Natural killer cell treated with Interleukin-12 subunit alpha and Interleukin-12 subunit beta and Interleukin-15 and Interleukin-18, amount 100 ng/mL, for 72 hours (primary cell): Measurements from ENCODE around the gene LTF. TPM values are rescaled to one million over a fixed set of nuclear protein-coding genes. Genes with fewer than 3 reads are reported as not detected.

Experiments
- ATAC-seq, 2 donors: fragments of 150-1000 bp; cut with Tn5 transposase in 1 of 2; sonication (Bioruptor Pico), chemical (Tn5 transposase) in 1 of 2; 2 replicates each; pipeline ENCODE4 v1.10.0; 2021
- DNase-seq: peaks from one replicate; pipeline ENCODE4 v3.0.0; 2022; ENCODE audit warnings: low spot score
- H3K27ac Mint-ChIP-seq, 2 donors: 1 replicate in 1 of 2; 2 replicates in 1 of 2; pipeline ENCODE4 v1.8.0; 2022; ENCODE audit warnings: mixed read lengths in 2 of 2, mild to moderate bottlenecking in 1 of 2, moderate library complexity in 1 of 2
- H3K27me3 Mint-ChIP-seq, 2 donors: 1 replicate in 1 of 2; 2 replicates in 1 of 2; pipeline ENCODE4 v1.8.0; 2022; ENCODE audit warnings: mixed read lengths in 2 of 2
- H3K36me3 Mint-ChIP-seq: one replicate; pipeline ENCODE4 v1.8.0; 2022; ENCODE audit warnings: mixed read lengths
- H3K4me1 Mint-ChIP-seq, 2 donors: 1 replicate in 1 of 2; 2 replicates in 1 of 2; pipeline ENCODE4 v1.8.0; 2022; ENCODE audit warnings: low read depth in 2 of 2, mixed read lengths in 2 of 2, mild to moderate bottlenecking in 1 of 2
- H3K4me3 Mint-ChIP-seq: one replicate; pipeline ENCODE4 v1.8.0; 2022; ENCODE audit warnings: mixed read lengths
- H3K9me3 Mint-ChIP-seq: 2 replicates; pipeline ENCODE4 v1.8.0; 2022; ENCODE audit warnings: mixed read lengths
- total RNA-seq, 2 donors: library from RNA; stranded (reverse); gene quantifications; one replicate each; pipeline ENCODE4 v1.2.3, GENCODE V29; 2022

LTF gene
- total RNA-seq, 2 donors from 2014 or later, result 0.20 TPM; not detected in 1

DNA sequence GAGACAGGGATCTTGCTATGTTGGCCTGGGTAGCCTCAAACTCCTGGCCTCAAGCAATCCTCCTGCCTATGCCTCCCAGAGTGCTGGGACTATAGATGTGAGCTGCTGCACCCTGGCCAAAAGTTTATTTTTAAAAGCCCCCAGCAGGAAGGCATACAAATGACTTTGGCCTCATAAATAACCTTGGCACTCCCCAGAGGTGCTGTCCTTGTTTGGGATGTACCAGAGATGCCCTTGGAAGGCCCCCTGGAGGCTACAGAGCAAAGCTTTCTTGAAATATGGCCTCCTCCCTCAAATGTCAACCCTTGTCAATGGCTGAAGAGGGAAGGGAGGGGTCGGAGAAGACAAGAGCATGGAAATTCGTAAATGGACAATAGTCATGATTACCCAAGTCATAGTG is 19.1 kb upstream of the LTF start:
- no peaks in the 10 kb centered on the region for H3K36me3 Mint-ChIP-seq
- no peaks in the 10 kb centered on the region for H3K9me3 Mint-ChIP-seq
- H3K4me3 Mint-ChIP-seq, result no peak overlapping the region
- H3K4me1 Mint-ChIP-seq, result peaks cover 3 to 5% of the 10 kb centered on the region in 2 donors
- ATAC-seq (no peak), DNase-seq (no peak)
- H3K27me3 Mint-ChIP-seq, result peaks cover 8 to 12% of the 10 kb centered on the region in 2 donors
- H3K27ac Mint-ChIP-seq, result no peak overlapping the region

DNA sequence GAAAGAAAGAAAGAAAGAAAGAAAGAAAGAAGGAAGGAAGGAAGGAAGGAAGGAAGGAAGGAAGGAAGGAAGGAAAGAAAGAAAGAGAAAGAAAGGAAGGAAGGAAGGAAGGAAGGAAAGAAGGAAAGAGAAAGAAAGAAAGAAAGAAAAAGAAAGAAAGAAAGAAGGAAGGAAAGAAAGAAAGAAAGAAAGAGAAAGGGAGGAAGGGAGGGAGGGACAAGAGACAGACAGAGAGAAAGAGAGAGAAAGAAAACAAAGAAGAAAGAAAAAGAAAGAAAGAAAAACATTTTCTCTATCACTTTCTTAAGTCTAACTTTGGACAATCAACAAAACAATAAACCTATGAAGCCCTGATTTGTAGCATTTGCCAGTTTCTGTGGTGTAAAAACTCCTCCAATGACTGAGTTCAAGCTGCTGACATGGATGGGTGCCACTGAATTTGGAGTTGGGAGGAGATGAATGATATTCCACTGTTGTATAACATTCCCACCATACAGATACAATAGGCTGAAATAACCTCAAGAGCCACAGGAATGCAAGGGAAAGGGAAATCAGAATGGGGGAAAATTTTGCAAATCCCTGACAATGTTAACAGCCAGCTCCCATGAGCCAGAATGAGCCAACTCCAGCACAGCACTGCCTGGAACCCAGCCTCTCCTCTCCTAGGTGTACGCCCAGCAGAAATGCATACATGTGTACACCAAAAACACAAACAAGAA is 18.1 kb upstream of the LTF start:
- H3K9me3 Mint-ChIP-seq, result no peaks in the 10 kb centered on the region
- no peak overlapping the region for H3K27ac Mint-ChIP-seq
- H3K4me1 Mint-ChIP-seq, result no peaks in the 10 kb centered on the region
- DNase-seq (no peak), ATAC-seq (no peak)
- H3K36me3 Mint-ChIP-seq, result no peaks in the 10 kb centered on the region
- H3K4me3 Mint-ChIP-seq, result no peak overlapping the region
- H3K27me3 Mint-ChIP-seq, result peaks cover 12 to 13% of the 10 kb centered on the region in 2 donors

DNA sequence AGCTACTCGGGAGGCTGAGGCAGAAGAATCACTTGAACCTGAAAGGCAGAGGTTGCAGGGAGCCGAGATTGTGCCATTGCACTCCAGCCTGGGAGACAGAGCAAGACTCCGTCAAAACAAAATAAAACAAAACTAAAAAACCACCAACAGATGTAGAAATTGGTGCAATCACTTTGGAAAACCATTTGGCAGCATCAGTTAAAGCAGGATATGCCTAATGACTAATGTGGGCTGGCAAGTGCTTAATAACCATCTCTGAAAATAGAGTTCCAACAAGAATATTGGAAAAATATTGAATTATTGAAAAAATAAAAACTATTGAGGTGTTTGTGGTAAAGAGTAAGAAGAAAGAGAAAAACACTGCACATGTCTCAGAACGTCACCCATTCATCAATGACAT is 16.9 kb upstream of the LTF start:
- Mint-ChIP-seq H3K27me3 (peaks cover 19 to 24% of the 10 kb centered on the region in 2 donors), H3K4me3 (no peak overlapping the region), H3K4me1 (no peaks in the 10 kb centered on the region), H3K9me3 (no peaks in the 10 kb centered on the region), H3K36me3 (no peaks in the 10 kb centered on the region), H3K27ac (no peak overlapping the region)
- no peak for DNase-seq
- ATAC-seq, result no peak

DNA sequence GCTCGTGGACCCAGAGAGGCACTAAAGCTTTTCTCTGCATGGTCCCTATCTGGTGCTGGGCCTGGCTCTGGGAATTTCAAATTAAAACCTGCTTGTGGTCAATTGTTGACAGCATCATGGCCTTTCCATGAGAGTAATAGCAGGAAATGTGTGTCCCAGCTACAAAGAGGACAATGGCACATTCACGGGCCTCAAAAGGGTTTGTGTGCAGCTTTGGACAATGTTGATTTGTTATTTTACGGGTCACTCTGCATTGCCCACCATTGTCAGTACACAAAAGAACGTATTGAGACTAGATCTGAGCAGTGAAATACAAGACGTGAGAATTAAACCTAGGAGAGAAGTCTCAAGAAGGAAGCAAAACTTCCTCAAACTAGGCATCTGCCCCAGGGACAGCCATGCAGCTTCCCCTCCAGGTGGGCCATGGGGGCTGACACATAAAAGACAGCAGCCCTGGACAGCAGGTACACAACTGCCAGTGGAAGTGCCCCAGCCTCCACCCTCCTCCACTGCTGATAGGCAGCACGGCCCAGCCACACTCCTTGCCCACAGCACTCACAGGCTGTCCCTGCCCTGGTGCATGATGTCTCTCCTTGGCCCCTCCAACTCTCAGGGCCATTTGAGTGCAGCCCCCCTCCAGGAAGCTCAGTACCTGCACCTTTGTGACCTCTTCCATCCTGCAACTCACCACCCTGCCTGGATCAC is 15.9 kb upstream of the LTF start:
- Mint-ChIP-seq H3K36me3 (peaks cover under 1% of the 10 kb centered on the region), H3K4me3 (no peak overlapping the region), H3K27me3 (peaks cover 20 to 27% of the 10 kb centered on the region in 2 donors), H3K9me3 (no peaks in the 10 kb centered on the region), H3K4me1 (no peaks in the 10 kb centered on the region), H3K27ac (no peak overlapping the region)
- ATAC-seq, result no peak
- no peak for DNase-seq

DNA sequence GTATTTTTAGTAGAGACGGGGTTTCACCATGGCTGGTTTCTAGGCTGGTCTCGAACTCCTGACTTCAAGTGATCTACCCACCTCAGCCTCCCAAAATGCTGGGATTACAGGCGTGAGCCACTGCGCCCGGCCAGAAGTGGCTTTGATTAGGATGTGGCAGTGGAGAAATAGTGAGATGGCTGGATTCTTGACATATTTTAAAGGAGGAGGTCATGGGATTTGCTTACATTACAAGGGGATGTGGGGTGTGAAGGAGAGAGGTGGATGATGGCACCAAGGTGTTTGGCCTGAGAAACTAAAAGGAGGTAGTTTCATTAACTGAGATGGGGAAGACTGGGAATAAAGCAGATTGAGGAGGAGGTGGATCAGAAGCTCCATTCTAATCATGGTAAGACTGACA is 15.0 kb upstream of the LTF start:
- Mint-ChIP-seq H3K4me3 (no peak overlapping the region), H3K27me3 (peaks cover 26 to 36% of the 10 kb centered on the region in 2 donors)
- no peak for ATAC-seq

DNA sequence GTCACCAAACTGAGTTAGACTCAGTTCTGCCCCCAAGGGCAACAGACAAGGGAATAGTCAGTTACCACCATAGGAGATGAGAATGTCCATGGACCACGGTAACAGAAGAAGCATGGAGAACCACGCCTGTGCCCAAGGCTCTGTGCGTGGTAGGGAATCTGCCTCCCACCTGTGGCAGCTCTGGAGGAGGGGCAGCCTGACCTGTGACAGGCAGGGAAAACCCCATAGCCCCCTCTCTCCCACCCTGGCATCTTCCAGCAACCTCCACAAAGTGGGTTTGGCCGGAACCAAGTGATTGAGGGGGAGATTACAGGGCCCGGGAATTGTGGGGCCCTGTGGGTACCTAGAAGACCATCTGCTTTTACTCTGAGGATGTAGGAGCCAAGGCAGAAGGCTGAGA is 14.3 kb upstream of the LTF start:
- no peak overlapping the region for H3K4me3 Mint-ChIP-seq

More for the DNA sequence above, 15.0 kb upstream of the LTF start:
- Mint-ChIP-seq H3K27ac (no peak overlapping the region), H3K4me1 (no peaks in the 10 kb centered on the region), H3K9me3 (peaks cover 9% of the 10 kb centered on the region), H3K36me3 (peaks cover 10% of the 10 kb centered on the region)
- DNase-seq, result no peak

DNA sequence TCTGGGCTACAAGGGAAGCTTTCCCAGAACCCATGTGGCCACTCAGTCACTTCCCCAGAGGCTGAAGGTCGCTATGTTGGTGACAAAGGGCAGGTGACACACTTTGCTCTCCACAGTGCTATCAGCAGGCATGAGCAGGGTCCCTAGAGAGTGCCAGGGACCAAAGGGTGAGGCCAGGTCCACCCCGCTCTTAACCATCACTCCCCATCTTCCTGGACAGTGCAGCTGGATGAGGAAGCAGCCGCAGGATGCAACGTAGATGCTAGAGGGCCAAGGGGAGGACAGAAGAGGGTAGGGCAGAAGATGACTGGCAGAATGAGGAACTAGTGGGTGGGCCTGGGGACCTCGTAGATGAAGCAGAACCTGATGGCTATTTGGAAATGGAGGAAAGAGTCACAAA is 13.6 kb upstream of the LTF start:
- H3K4me3 Mint-ChIP-seq, result no peak overlapping the region
- no peak overlapping the region for H3K27ac Mint-ChIP-seq
- H3K4me1 Mint-ChIP-seq, result no peaks in the 10 kb centered on the region
- H3K36me3 Mint-ChIP-seq, result peaks cover 17% of the 10 kb centered on the region
- DNase-seq (no peak), ATAC-seq (no peak)
- H3K27me3 Mint-ChIP-seq, result peaks cover 30 to 50% of the 10 kb centered on the region in 2 donors
- H3K9me3 Mint-ChIP-seq, result peaks cover 11% of the 10 kb centered on the region

More for the DNA sequence above, 14.3 kb upstream of the LTF start:
- Mint-ChIP-seq H3K27me3 (peaks cover 26 to 43% of the 10 kb centered on the region in 2 donors), H3K9me3 (peaks cover 11% of the 10 kb centered on the region), H3K36me3 (peaks cover 17% of the 10 kb centered on the region), H3K4me1 (no peaks in the 10 kb centered on the region), H3K27ac (no peak overlapping the region)
- ATAC-seq, result no peak
- DNase-seq, result no peak

DNA sequence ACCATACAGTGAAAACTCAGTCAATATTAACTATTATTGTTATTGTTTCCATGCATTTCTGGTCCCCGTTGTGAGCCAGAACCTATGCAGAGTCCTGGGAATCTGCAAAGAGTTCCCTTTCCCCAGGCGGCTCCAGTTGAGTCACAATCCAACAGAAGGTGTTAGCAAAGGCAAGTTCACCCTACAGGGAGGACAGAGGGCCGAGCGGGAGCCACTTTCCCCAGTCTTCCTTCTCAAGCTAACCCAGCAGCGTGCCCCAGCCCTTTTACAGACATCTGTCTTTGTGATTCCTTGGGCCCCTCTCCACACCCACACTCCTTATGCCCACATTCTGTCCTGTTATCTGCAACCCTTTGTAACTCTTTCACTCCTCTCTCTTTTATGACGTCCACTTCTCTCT is 13.1 kb upstream of the LTF start:
- Mint-ChIP-seq H3K9me3 (peaks cover 11% of the 10 kb centered on the region), H3K4me3 (no peak overlapping the region), H3K36me3 (peaks cover 17% of the 10 kb centered on the region), H3K27ac (no peak overlapping the region), H3K27me3 (peaks cover 35 to 56% of the 10 kb centered on the region in 2 donors), H3K4me1 (no peaks in the 10 kb centered on the region)
- DNase-seq (no peak), ATAC-seq (no peak)

DNA sequence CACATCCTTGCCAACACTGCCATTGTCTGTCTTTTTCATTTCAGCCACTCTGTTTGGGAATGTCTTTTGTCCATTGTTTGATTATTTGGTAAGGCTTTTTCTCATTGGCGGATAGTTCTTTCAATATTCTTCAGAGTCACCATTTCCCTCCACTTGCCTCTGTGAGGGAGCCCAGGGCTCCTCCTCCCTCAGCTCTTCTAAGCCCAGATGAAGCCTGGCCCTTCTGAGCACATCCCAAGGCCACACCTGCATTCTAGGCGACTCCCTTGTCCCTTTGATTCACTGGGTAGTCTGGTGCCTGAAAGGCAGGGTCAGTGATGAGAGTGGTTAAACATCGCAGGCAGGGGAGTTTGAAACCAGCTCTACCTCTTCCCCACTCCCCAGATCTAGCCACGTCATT is 12.4 kb upstream of the LTF start:
- H3K4me3 Mint-ChIP-seq, result no peak overlapping the region
- ATAC-seq, result no peak
- H3K4me1 Mint-ChIP-seq, result no peaks in the 10 kb centered on the region
- H3K36me3 Mint-ChIP-seq, result peaks cover 17% of the 10 kb centered on the region
- H3K27me3 Mint-ChIP-seq, result peaks cover 38 to 56% of the 10 kb centered on the region in 2 donors
- peaks cover 11% of the 10 kb centered on the region for H3K9me3 Mint-ChIP-seq
- H3K27ac Mint-ChIP-seq, result no peak overlapping the region
- no peak for DNase-seq

DNA sequence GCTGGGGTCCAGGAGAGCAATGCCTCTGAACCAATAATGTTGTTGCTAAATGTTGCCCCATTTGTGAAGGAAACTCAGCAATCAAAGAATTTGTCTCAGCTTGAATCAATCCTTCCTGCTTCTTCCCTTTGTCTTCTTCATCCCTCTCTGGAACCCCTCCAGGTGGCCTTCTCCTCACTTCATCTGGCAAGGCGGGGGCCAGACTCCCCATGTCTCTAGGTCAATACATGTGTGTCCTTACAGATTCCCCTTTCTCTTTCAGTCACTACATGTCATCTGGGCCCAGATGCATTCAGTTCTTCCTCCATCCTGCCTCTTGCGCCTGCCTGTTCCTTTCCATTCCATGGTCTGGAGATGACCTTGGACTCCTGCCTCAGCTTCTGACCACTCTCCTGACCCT is 8.0 kb upstream of the LTF start:
- H3K27me3 Mint-ChIP-seq, result peaks cover 32 to 43% of the 10 kb centered on the region in 2 donors
- no peak for DNase-seq
- ATAC-seq, result no peak
- H3K27ac Mint-ChIP-seq, result no peak overlapping the region
- no peak overlapping the region for H3K4me3 Mint-ChIP-seq
- peaks cover 11% of the 10 kb centered on the region for H3K9me3 Mint-ChIP-seq
- no peaks in the 10 kb centered on the region for H3K4me1 Mint-ChIP-seq
- peaks cover 17% of the 10 kb centered on the region for H3K36me3 Mint-ChIP-seq

DNA sequence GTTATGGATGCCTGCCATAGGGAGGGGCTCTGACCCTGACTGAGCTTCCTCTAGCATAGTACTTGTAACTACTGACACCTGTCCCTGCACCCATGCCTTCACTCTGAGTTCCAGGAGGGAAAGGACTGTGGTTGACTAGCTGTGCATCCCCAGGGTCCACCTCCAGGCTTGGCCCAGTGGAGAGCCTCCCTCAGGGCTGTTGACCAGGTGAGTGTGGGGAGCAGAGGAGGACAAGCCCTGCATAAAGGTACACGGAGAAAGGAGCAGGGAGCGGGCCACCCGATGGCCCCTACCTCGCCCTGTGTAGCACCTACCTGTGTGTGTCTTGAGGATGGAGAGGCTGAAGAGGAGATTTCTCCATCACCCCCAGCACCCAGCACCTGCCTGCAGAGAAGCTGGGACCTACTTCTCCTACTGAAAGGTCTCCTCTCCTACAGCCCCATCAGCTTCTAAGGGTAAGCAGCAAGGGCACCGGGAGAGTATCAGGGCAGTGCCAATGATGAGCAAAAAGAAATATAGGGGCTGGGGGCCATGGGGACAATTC is 6.7 kb upstream of the LTF start:
- peaks cover 17% of the 10 kb centered on the region for H3K36me3 Mint-ChIP-seq
- DNase-seq (no peak), ATAC-seq (no peak)
- H3K9me3 Mint-ChIP-seq, result peaks cover 11% of the 10 kb centered on the region
- H3K4me1 Mint-ChIP-seq, result no peaks in the 10 kb centered on the region
- H3K4me3 Mint-ChIP-seq, result no peak overlapping the region
- H3K27ac Mint-ChIP-seq, result no peak overlapping the region
- peaks cover 25 to 32% of the 10 kb centered on the region in 2 donors for H3K27me3 Mint-ChIP-seq

DNA sequence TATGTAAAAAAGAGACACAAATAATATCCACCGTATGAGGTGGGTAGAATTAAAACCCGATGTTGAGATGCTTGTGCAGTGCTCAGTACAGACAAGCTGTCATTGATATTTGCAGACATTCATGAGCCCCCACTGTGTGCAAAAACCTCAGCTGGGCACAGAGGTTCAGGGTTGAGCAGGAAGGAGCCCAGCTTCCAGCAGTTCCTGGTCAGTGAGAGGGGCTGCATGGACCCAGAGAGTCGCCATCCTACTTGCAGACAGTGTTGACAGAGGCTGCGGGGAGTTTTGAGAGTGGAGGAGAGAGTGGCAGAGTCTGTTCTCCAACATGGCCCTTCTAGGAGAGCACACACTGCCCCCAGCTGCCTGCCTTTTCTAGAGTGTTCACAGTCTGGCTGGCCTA is 6.1 kb upstream of the LTF start:
- DNase-seq (no peak), ATAC-seq (no peak)
- H3K36me3 Mint-ChIP-seq, result peaks cover 17% of the 10 kb centered on the region
- no peak overlapping the region for H3K4me3 Mint-ChIP-seq
- peaks cover 11% of the 10 kb centered on the region for H3K9me3 Mint-ChIP-seq
- no peaks in the 10 kb centered on the region for H3K4me1 Mint-ChIP-seq
- no peak overlapping the region for H3K27ac Mint-ChIP-seq
- peaks cover 25 to 32% of the 10 kb centered on the region in 2 donors for H3K27me3 Mint-ChIP-seq

DNA sequence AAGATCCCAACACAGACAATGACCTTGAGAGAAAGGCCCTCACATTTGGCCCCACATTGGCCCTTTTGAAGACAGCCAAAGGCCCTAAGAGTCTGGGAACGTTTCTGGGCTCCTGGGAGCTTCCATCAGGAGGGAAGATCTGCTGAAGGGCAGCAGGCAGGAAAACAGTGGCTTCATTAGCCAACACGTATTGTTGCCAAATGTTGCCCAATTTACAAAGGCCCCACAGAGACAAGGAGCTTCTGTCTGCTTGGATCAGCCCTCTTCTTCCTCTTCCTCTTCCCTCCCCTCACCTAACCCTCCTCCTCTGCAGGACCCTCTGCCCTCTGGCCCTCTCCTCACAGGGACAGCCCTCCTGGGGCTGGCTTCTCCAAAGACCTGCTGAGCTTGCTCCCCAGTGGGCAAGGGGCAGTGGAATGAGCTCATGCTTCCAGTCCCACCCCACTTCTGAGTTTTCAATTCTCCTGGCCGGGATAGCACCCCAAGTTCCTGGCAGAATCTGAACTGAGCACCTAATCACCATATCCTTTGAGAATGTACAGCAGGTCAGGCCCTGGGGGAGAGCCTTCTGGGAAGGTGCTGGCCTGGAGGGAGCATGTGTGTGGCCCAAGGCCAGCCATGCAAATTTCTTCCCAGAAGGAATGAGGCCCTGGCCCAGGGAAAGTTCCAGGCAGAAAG is 5.1 kb upstream of the LTF start:
- H3K4me3 Mint-ChIP-seq, result no peak overlapping the region
- H3K4me1 Mint-ChIP-seq, result no peaks in the 10 kb centered on the region
- ATAC-seq (no peak), DNase-seq (no peak)
- H3K9me3 Mint-ChIP-seq, result peaks cover 4% of the 10 kb centered on the region
- H3K27ac Mint-ChIP-seq, result no peak overlapping the region
- peaks cover 8% of the 10 kb centered on the region for H3K36me3 Mint-ChIP-seq
- H3K27me3 Mint-ChIP-seq, result peaks cover 21 to 25% of the 10 kb centered on the region in 2 donors
